ENCODE data around the gene VEGFD. TPM values are rescaled to one million over a fixed set of nuclear protein-coding genes. Genes with fewer than 3 reads are reported as not detected.

The VEGFD gene
- total RNA-seq, 1 donor from 2014 or later, result not detected

GRCh38 chrX:15425024-15425423, 40.8 kb upstream of the VEGFD start:
- no peak overlapping the region for H2AFZ ChIP-seq (replicated peaks)
- H3K9ac ChIP-seq, result no peak overlapping the region
- TF ChIP-seq, protein P1, sequence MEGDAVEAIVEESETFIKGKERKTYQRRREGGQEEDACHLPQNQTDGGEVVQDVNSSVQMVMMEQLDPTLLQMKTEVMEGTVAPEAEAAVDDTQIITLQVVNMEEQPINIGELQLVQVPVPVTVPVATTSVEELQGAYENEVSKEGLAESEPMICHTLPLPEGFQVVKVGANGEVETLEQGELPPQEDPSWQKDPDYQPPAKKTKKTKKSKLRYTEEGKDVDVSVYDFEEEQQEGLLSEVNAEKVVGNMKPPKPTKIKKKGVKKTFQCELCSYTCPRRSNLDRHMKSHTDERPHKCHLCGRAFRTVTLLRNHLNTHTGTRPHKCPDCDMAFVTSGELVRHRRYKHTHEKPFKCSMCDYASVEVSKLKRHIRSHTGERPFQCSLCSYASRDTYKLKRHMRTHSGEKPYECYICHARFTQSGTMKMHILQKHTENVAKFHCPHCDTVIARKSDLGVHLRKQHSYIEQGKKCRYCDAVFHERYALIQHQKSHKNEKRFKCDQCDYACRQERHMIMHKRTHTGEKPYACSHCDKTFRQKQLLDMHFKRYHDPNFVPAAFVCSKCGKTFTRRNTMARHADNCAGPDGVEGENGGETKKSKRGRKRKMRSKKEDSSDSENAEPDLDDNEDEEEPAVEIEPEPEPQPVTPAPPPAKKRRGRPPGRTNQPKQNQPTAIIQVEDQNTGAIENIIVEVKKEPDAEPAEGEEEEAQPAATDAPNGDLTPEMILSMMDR (IDR thresholded peaks at IDR 0.05), result no peak
- no peak for TF ChIP-seq EZH2 (IDR thresholded peaks at IDR 0.05)
- TF ChIP-seq EZH2phosphoT487 (IDR thresholded peaks at IDR 0.05), result no peak
- no peak for DNase-seq (ENCODE audit: low spot score)
- Mint-ChIP-seq H3K27me3 (ENCODE audit: insufficient read depth, low read depth) (no peaks in the 10 kb centered on the region), H3K36me3 (peaks cover 19% of the 10 kb centered on the region), H3K27ac (no peak overlapping the region), H3K4me3 (no peak overlapping the region), H3K9me3 (peaks cover 10% of the 10 kb centered on the region), H3K4me1 (peaks cover 3% of the 10 kb centered on the region)
- H3K4me3 ChIP-seq, result no peak overlapping the region
- no peaks in the 10 kb centered on the region for H3K79me2 ChIP-seq (ENCODE audit: low read depth)
- H4K20me1 ChIP-seq (ENCODE audit: low read depth), result no peaks in the 10 kb centered on the region
- H3K36me3 ChIP-seq, result no peaks in the 10 kb centered on the region
- no peaks in the 10 kb centered on the region for H3K27me3 ChIP-seq
- H3F3A ChIP-seq (ENCODE audit: low read depth), result no peaks in the 10 kb centered on the region
- no peak overlapping the region for H3K4me2 ChIP-seq
- H3K9me3 ChIP-seq (ENCODE audit: low read depth), result no peaks in the 10 kb centered on the region
- no peak overlapping the region for H3K27ac ChIP-seq
- H3K4me1 ChIP-seq, result no peaks in the 10 kb centered on the region

DNA sequence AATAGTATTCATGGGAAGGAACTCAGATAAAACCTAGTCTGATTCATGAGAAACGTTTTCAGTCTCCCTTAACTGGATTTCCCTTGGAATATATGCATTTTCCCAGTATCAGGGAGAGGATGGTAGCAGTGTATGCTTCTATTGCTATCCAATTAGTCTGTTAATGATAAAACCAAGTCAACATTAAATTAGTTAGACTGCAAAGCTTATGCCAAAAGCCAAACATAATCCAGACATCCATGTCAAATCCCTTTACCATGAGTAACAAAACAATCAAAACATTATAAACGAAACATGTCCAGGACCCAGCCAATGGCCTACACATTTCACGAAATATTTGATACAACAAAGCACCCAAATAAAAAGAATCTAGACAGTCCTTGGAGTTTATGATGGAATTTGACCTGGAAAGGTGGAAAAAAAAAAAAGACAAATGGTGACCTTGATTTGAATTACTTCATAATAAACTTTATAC, 34.5 kb upstream of the VEGFD start:
- no peak for DNase-seq (ENCODE audit: low spot score)
- no peak overlapping the region for H3K4me3 Mint-ChIP-seq
- peaks cover 2% of the 10 kb centered on the region for H3K27me3 Mint-ChIP-seq (ENCODE audit: insufficient read depth, low read depth)
- H3K36me3 ChIP-seq, result peaks cover 4% of the 10 kb centered on the region
- H3K4me1 ChIP-seq, result peaks cover 4% of the 10 kb centered on the region
- no peak overlapping the region for H3K4me3 ChIP-seq
- no peak overlapping the region for H3K9ac ChIP-seq
- TF ChIP-seq EZH2 (IDR thresholded peaks at IDR 0.05) (no peak), EZH2phosphoT487 (IDR thresholded peaks at IDR 0.05) (no peak)
- TF ChIP-seq, protein P1 (IDR thresholded peaks at IDR 0.05), result no peak
- H3K9me3 ChIP-seq (ENCODE audit: low read depth), result no peaks in the 10 kb centered on the region
- no peak overlapping the region for H2AFZ ChIP-seq (replicated peaks)
- no peak overlapping the region for H3K27ac Mint-ChIP-seq
- H3K27ac ChIP-seq, result no peak overlapping the region
- H3K27me3 ChIP-seq, result no peaks in the 10 kb centered on the region
- H3K4me1 Mint-ChIP-seq, result peaks cover 3% of the 10 kb centered on the region
- peaks cover 29% of the 10 kb centered on the region for H3K36me3 Mint-ChIP-seq
- no peaks in the 10 kb centered on the region for H3F3A ChIP-seq (ENCODE audit: low read depth)
- peaks cover 25% of the 10 kb centered on the region for H3K9me3 Mint-ChIP-seq
- no peaks in the 10 kb centered on the region for H3K79me2 ChIP-seq (ENCODE audit: low read depth)
- no peak overlapping the region for H3K4me2 ChIP-seq
- no peaks in the 10 kb centered on the region for H4K20me1 ChIP-seq (ENCODE audit: low read depth)

DNA sequence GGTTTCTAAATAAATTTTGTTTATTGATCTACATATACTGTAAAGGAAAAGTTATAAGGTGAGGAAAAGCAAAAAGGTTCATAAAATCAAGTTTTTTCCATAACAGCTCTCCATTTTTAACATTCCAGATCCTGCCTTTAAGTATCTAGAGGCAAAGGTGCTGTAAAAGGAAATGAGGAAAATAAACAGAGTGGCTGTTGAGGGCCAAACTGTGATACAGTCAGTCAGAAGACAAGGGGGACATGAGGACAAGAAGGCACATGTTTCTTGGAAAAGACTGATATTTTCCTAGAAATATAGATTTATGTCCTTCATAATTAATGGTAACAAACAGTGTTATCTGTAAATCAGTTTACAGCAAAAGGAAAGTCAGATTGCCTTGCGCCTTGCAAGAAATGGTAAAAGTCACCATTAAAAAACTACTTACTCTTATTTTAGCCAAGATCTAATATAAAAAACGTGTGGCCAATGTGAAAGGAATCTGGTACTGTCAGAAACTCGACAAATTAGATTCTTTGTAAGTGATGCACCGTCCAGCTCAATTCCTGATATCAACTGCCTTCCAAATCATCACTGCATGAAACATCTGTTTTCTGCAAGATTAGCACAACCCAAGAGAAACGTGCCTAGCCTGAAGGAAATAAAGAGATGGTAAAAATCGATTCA, 34.0 kb upstream of the VEGFD start:
- TF ChIP-seq EZH2 (IDR thresholded peaks at IDR 0.05) (no peak), EZH2phosphoT487 (IDR thresholded peaks at IDR 0.05) (no peak)
- TF ChIP-seq, protein P1 (IDR thresholded peaks at IDR 0.05), result no peak
- Histone ChIP-seq H3K4me1 (peaks cover 10% of the 10 kb centered on the region), H4K20me1 (ENCODE audit: low read depth) (no peaks in the 10 kb centered on the region), H3K4me2 (no peak overlapping the region), H3K36me3 (peaks cover 4% of the 10 kb centered on the region), H3K9me3 (ENCODE audit: low read depth) (no peaks in the 10 kb centered on the region), H3K4me3 (no peak overlapping the region), H3K27ac (no peak overlapping the region), H3F3A (ENCODE audit: low read depth) (no peaks in the 10 kb centered on the region), H3K9ac (no peak overlapping the region), H3K79me2 (ENCODE audit: low read depth) (no peaks in the 10 kb centered on the region), H3K27me3 (no peaks in the 10 kb centered on the region), H2AFZ (replicated peaks) (no peak overlapping the region)
- peaks cover 26% of the 10 kb centered on the region for H3K36me3 Mint-ChIP-seq
- no peak overlapping the region for H3K4me3 Mint-ChIP-seq
- H3K9me3 Mint-ChIP-seq, result peaks cover 25% of the 10 kb centered on the region
- H3K27ac Mint-ChIP-seq, result no peak overlapping the region
- H3K4me1 Mint-ChIP-seq, result peaks cover 9% of the 10 kb centered on the region
- H3K27me3 Mint-ChIP-seq (ENCODE audit: insufficient read depth, low read depth), result peaks cover 2% of the 10 kb centered on the region
- no peak for DNase-seq (ENCODE audit: low spot score)

All from neural progenitor cell (in vitro differentiated cells).